ENCODE measurements around the gene PDPK1.

GRCh38 chr16:2529061-2529931 is 8.5 kb upstream of the PDPK1 start:
- TF ChIP-seq EP300 (IDR thresholded peaks at IDR 0.05): no peak
- no peak for TF ChIP-seq CTCF (IDR thresholded peaks at IDR 0.05)
- no peak for TF ChIP-seq POLR2A (IDR thresholded peaks at IDR 0.05)

Data from ovary (tissue), 3 donors.